HK-2 (cell line): Measurements from ENCODE around the gene SEC24D.

ENCODE experiments used
- DNase-seq: peaks from one replicate; pipeline ENCODE4 v3.0.0-alpha.2; 2018; ENCODE audit not compliant: unreplicated experiment

SEC24D gene

DNA sequence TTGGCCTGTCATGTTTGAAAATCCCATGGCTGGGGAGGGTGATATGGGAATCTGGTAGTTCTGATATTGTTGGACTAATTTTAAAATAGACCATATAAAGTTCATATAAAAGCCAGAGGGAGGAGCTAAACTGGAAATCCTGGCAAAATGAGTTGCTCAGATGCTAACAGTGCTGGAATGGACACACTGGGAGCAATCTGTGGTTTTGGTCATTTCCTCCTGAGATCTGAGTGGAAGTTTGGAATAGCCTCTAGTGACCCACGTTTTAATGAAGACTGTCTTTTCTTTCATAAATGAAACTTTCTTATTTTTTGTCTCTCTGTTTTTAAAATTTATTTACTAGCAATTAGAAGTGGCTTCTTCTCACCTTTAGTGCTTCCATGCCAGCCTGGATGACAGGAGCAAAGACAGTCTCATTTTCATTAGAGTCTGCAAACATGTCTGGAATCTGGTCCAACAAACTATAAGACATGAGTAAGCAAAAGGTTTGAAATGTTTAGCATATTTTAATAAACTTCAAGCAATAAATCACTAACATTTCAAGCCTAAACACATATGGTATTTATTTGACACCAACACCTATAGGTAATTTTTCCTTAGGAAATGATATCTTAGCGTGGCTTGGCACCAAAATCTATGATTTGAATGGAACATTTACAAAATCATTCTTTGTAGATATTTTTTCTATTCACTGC is 84.2 kb downstream of the SEC24D start:
- no peak for DNase-seq

DNA sequence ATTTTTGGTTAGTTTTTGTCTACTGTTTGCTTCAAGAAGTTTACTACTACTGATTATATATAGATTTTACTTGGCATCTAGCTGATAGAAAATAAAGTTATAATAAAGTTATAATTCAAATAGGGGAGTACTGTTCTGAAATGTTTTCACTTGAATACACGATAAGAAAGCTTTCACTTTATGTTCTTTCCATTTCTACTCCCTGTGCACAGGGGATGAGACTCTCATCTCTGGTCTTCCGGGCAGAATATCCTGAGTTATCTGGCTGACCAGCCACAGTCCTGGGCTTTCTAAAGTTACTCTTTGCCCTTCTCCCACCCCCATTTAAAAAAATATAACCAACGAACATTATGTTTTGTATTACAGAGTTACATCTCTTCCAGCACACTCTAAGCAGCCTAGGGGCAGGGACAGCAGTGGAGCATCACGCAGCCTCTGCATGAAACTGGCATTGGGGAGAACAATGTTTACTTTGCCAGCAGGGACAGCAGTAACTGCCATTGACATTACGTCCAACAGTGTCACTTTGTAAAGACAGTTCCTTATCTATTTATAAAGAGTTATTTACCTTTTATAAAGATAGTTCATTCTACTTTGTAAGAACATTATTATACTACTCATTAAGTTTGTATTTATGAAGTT is 86.5 kb downstream of the SEC24D start:
- DNase-seq: no peak

DNA sequence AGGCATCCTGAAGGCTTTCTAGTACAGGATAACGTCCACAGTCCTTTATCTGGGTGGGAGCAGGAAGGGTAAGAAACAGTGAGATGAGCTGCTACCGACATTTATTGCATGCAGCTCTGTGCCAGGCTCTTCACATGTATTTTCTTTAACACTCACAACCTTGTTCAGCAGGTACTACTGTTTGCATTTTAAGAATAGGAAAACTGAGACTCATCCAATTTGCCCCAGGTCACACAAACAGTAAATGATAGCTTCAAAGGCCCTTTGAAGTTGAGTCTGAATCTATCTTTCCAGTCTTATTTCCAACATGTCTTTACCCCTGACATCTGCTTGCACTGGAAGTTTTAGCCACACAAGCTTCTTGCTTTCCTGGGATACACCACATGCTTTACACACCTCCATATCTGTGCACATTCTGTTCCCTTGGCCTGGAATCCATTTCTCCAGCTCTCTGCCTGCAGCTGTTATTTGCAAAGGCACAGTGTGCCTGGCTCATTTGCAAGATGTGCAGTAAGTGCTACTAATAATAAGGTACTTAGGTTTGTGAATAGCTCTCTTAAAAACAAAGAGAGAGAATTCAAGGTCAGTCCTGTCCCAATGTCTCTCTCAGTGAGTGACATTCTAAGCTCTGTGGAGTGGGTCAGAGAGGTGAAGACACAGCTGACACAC is 89.5 kb downstream of the SEC24D start:
- no peak for DNase-seq

DNA sequence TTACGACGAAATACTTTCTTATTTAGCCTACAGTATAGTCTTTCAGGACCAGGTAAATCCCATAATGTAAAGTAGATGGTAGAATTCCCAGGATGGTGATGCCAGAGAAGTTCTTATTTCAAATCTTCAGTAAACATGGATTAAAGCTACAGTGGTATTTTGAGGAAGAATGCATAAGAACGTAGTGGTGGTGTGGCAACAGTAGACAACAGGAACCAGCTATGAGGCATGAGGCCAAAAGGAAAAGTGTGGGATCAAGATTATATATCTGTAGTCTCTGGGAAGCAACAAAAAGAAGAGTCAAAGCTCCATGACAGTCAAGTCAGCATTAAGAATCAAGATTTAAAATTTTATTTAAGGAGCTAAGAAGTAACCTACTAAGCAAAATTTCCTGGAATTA is 90.6 kb downstream of the SEC24D start:
- no peak for DNase-seq

DNA sequence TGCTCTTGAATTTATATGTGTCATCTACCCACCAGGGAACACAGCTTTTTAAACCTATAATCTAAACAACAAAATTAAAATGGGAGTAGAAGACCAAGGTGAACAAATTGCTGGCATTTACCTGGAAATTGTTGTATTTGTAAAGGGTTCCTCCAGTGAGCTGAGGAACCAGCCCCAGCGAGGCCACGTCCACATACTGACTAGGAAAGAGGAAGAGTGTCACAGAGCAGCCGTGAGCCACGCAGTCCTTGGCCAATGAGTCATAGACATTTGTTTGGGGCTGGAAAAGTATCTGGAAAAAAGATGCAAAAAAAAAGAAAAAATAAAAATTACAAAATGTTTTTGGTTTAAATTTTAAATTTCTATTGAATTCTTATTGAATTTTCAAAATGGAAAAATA is 92.1 kb downstream of the SEC24D start:
- DNase-seq: no peak

DNA sequence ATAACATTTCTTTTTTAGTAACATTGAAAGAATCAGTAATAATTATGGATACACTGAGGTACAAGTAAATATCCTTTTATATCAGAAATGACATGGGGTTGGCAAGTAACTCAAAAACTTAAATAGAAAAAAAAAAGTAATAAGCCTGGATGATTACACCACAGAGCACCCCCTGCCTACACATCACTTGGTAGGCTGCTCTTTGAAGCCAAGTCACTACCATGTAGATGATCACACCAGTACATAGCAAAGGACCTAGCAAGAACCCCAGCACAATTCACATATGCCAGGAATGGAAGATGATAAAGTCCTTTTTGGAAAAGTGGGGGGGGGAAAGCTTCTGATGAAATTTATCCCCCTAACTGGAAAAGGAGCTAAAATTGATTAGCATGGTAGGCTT is 93.9 kb downstream of the SEC24D start:
- DNase-seq: no peak

DNA sequence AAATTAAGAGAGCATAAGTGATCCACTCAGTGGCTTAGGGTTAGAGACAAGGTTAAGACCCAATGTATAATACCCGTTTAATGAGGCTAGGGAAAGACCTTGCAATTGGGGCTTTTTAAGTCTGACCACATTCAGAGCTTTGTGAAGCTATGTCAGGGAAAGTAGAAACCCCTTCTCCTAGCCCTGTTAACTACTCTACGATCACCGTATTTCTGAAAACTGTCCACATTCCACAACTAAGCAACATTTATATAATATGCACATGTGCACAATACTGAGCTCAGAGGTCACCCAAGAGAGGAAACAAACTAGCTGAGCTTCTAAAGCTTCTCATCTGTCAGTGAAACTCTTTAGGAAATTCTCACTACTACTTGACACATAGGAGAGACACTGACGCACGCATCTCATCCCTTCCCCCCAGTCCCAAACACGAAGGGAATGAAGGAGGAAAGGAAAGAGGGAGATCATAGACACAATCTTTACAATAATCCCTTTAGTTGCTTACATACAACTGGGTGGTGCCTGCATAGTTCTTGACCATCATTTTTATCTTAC is 94.5 kb downstream of the SEC24D start:
- DNase-seq: no peak

DNA sequence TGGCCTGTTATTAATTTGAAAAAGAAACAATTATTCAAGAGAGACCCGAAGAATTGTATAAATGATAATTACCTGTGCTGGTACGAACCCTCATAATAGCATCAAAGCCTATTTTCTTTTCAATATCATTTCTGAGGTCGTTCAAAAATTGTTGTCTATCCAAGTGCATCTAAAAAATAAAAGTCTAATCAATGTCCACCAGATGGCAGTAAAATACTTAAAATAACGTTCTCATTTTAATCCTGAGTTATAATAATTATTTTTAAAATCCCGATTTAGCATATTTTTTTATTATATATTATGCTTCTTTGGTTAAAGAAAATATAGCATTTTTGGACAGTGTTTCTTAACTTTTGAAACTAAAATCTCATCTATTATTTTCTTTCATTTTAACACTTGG is 95.1 kb downstream of the SEC24D start:
- no peak for DNase-seq

DNA sequence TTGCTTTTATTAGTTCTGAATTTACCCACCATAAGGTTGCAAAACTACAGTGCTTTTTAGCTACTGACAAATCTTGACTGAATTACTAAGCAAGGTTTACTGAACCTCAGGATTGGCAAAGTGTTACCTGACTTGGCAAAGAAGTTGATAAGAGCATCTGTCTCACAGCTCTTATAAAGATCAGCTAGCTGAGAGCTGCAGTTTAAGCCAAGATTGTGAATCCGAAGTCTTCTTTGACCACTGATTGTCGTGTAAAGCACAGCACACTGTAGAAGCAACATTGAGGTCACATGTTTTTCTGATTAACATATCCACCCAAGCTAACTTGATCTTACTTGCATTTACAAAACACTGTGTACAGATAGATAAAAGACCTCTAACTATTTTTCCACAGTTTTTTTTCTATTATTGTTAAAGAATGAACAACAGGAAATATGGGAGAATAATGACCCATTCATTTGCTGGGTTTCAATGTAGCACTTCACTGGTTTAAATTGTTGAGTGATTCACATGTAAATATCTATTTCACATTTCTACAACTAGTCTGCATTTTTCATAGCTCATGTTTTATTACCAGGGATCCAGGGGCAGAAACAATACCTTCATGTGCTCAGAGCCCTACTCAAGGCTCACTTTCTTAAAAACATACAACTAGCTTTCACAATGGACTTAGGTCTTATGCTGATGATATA is 96.8 kb downstream of the SEC24D start:
- no peak for DNase-seq

DNA sequence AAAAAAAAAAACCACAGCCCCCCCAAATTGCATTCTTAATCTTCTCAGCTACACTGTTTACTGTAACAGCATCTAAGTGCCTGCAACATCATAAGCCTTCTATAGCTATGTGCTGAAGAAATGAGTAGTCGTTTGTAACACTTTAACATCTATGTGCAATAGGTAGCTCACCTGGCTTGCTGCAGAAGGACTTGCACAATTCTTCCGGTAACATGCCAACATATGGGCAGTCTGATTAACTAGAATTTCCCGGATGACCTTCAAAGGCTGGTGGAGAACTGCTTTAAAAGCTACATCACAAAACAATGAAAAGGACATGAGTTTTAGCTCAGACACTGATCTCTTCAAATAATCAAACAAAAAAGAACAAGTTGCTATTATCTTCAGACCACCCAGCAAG is 97.8 kb downstream of the SEC24D start:
- no peak for DNase-seq

DNA sequence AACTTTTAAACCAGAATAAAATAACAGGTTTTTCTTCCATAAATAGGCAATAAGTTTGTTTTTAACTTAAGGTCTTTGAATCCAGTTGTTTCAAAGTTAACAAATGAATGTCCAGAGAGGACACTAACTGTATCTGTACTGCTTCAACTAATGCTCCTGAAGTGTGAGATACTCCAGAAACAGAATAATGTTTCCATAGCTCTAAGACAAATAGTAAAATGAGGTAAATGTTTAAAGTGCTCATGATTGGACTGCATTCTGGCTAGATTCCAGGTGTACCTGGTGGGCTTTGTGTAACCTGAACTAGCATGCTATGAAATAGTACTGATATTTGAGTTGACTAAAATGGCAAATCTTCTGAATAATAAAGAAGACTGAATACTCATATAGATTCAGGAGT is 99.0 kb downstream of the SEC24D start:
- DNase-seq: no peak

DNA sequence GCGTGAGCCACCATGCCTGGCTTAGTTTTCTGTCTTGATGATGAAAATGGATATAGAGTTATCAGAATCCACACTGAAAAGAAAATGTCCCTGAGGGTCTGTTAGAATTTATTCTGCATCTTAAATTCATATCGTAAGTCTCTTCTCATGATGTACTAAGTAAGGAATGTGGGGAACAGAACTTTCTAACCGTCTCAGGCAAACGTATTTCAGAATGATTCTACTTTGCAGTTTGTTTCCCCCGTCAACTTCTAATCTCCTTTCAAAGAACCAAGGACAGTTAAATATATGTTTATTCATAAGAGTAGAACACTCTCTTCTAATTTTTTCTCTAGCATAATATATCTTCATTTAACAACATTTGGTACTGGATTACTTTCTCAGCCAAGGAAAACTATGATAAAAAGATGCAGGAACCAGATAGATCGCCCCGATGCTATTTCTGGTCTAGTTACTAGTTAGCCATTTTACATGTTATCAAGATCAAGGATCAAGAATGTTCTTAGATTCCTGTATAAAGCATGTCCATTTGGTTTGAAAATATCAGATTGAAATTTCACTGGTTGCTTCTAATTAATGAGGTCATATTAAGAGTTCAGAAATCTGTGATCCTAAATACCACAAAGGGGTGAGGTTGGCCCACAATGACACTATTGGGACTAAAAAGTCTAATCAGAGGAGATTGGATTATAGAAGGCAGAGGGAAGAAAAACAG is 101.3 kb downstream of the SEC24D start:
- no peak for DNase-seq

DNA sequence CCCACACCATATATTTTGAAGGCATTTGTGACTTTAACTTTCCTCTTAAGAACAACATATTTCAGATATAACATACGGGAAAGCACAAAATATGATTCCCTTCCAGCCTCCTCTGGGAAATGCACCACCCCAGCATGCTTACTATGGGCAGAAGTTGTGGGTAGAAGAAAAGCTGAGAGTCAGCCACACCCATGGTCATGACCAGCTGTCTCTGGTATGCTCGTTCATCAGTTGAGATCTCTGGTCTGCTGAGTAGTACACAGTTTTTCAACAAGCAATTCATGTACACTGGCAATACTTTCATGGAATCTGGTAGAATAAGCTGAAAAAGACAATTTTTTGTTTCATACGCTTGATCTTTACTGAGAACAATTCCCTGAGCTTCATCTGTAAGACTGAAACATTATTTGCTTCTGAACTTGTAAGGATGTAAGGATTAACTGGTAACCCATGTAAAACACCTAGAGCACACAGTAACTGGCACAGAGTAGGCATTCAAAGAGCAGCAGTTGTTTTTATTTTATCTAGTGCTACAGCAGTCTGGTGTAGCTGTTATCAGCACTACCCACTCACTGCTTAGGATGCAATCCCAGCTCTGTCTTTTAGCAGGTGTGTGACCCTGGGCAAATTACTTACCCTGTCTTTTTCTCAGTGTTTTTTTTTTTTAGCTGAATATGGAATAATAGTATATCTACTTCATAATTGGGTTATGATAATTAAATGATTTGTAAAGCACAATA is 103.2 kb downstream of the SEC24D start:
- no peak for DNase-seq

DNA sequence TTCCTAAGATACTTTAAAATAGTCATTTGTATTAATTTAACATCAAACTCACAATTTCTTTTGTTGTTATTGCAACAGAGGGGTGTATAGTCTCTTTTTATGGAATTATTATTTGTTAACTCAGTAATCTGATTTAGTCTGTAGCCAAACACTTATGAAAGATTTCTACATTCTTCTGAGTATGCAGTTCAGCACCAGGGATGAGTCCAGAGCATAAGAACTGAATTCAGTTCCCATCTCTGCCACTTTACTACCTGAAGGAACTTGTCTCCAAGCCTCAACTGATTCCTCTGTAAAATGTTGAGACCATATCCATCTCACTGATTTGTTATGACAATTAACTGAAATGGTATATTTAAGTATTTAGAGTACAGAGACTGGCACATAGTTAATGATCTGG is 105.2 kb downstream of the SEC24D start:
- DNase-seq: no peak

DNA sequence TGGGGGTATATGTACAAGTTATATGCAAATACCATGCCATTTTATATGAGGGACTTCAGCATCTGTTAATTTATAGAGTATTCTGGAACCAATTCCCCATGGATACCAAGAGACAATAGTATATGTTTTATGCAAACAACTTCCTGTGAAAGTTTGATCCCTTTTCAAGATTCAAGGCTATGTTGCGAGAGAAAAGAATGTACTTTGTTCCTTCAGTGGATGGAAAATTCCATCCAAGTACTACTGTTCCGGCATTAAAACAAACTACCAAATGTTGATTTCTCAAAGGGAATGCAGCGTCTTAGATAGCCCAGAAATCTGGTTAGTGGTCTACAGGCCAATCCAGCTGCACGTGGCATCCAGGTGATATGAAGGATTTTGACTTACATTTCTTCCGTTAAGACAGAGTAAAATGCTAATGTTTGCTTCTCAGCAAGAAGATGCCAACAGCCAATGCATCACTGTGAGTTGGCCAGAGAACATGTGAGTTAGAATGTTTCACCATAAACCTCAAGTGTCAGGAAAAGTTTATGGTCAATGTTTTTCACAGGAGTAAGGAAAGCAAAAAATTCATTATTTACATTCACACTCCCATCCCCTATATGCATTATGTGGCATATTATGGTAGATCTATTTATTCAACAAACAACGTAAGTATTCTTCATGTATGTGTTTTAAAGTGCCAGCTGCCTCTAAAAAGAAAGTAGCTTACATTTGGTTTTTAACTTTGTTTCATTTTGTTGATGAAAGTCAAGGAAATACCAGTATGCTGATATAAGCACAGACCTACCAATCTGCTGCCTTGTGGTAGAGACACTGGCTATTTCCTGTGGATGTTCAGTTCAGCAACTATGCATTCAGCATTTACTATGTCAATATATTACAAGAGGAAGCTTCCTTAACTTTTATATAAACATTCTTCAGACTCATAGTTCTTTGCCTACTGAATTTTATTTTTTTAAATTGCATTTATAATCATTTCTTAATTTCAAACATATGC is 106.3 kb downstream of the SEC24D start:
- DNase-seq: no peak

DNA sequence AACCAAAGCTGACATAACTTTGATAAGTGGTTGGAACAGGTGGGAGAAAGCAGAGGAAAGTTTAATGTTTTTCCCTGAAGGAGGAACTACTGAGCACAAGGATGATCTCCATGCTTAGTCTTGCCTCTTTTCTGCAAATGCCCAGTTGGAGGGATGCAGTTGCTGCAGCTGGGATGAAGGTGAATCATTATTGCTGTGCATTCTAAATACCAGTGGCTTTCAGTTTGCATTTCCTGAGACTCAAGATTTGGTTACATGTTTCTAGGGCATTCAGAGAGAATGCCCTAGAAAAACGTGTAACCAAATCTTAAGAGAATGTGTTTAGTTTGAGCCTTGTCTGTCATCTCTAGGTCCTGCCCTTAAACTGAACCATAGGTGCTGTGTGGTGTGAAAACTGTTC is 108.6 kb downstream of the SEC24D start:
- no peak for DNase-seq

DNA sequence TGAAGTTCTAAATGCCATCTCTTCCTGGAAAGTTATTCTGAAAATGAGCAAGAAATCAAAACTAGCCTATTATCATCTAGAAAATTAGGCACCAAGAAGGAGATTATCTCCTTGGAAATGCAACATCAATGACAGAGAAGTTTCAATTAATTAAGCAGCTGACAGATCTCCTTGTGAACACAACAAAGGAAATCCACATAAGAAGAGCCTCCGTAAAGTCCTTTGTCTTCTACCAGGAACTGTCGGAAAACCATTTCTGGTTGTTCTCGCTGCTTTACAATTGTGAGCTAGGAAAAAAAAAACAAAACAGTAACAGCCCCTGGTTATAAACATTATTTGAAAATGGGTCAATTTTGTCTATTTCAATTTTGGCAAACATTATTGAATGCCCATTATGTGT is 112.6 kb downstream of the SEC24D start:
- no peak for DNase-seq

DNA sequence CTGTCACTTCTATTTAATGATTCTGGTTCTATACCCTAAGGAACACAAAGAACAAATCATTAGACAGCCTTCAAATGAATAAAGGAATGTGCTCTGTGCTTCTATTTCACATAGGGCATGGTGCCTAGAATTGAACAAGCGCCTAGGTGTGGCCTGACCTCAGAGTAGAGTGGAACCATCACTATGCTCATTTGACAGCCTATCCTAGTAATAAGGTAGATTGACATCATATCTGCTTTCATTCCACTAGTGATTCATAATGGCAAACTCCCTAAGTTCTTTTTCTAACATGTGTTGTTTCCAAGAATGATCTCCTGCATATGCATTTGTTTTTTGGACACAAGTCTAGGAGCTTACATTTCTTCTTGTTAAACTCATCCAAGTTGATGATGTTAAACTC is 114.2 kb downstream of the SEC24D start:
- DNase-seq: no peak

DNA sequence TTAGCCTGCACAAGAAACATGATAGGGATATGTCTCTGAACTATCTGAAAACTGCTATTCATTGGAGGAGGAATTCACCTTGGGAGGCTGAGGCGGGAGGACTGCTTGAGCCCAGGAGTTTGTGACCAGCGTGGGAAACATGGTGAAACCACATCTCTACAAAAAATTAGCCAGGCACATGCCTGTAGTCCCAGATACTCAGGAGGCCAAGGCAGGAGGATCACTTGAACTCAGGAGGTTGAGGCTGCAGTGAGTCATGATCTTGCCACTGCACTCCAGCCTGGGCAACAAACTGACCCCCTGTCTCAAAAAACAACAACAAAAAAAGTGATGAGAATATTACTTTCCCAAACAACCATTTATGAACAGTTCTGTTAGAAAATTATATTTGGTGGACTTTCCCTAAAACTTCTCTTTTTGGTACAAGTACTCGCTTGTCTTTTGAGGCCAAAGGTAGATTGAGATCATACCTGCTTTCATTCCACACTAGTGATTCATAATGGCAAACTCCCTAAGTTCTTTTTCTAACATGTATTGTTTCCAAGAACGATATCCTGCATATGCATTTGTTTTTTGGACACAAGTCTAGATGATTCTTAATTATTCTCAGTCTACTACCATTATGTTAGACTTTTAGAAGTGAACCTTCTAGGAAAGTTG is 117.3 kb downstream of the SEC24D start:
- no peak for DNase-seq
